HG02840 (cell line): Measurements from ENCODE around the gene B3GNT8.
"Not testable (repeated sequence)": the region's sequence is repeated elsewhere in the genome, so short reads cannot be mapped to it uniquely, and the experiment has no call there.

ENCODE experiments used
- ATAC-seq: cut with Tn5 transposase; IDR thresholded peaks from one replicate; pipeline ENCODE4 v1.9.1; 2021; ENCODE audit warnings: mild to moderate bottlenecking, moderate library complexity, moderate number of reproducible peaks; ENCODE audit not compliant: unreplicated experiment, low FRiP score

The B3GNT8 gene

GRCh38 chr19:41426952-41427646 is at the start of gene B3GNT8:
B3GNT8 (minus strand) TSS chr19:41427374; CDS start chr19:41426778, 596 bp downstream.
- ATAC-seq, result no peak

- ATAC-seq, result no peak
Measured at GRCh38 chr19:41476583-41476982, 49.4 kb upstream of the B3GNT8 start.

GRCh38 chr19:41463257-41464256 is 36.4 kb upstream of the B3GNT8 start:
- not testable (repeated sequence) for ATAC-seq

- ATAC-seq, result no peak
Measured at GRCh38 chr19:41462497-41462896, 35.3 kb upstream of the B3GNT8 start.

DNA sequence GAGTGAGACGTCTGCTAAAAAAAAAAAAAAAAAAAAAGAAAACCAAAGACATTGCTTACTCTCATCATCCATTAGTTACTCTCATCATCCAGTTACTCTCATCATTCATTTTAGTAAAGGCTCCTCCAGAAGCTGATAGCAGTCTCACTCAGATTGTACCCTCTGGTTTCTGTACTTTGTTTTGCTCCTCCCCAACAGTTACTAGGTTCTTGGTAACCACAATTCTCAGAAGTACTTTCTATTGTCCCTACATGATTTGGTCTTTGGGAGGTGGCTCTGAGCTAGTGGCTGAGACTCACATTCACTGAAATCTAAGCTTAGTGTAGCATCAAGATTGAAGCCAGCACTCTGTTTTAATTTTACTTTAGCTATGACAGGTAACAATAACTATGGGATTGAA is 30.1 kb upstream of the B3GNT8 start:
- no peak for ATAC-seq

GRCh38 chr19:41456342-41456918 is 29.3 kb upstream of the B3GNT8 start:
- no peak for ATAC-seq

- ATAC-seq, result no peak
Measured at GRCh38 chr19:41455936-41456335, 28.8 kb upstream of the B3GNT8 start.

DNA sequence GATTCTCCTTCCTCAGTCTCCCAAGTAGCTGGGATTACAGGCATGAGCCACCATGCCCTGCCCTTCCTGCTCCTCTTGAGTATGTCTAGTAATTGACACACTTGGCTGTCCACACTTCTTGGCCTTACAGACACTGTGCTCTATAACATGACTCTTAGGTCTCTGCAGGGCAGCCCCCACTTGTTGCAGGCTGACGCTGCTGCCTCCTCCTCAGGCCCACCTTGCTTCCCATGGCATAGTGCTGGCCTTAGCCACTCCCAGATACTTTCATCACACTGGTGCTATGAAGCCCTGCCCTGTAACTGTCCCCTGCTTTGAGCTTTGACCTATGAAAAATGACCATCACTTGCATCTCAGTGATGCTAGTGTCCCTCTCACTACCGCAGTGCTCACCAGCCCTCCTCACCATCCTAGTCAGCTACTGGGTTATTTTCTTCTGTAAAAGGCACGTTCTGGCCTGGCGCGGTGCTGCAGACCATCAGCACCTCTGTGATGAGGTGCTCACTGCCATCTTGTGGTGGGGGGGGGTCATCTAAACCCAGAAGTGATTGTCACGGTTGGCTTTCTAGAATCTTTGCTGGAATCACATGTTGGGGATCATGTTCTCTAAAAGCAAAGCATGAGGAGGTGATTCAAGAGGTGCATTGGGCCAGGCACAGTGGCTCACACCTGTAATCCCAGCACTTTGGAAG is 25.6 kb upstream of the B3GNT8 start:
- ATAC-seq, result no peak

- ATAC-seq, result no peak
Measured at GRCh38 chr19:41449865-41450178, 22.6 kb upstream of the B3GNT8 start.

DNA sequence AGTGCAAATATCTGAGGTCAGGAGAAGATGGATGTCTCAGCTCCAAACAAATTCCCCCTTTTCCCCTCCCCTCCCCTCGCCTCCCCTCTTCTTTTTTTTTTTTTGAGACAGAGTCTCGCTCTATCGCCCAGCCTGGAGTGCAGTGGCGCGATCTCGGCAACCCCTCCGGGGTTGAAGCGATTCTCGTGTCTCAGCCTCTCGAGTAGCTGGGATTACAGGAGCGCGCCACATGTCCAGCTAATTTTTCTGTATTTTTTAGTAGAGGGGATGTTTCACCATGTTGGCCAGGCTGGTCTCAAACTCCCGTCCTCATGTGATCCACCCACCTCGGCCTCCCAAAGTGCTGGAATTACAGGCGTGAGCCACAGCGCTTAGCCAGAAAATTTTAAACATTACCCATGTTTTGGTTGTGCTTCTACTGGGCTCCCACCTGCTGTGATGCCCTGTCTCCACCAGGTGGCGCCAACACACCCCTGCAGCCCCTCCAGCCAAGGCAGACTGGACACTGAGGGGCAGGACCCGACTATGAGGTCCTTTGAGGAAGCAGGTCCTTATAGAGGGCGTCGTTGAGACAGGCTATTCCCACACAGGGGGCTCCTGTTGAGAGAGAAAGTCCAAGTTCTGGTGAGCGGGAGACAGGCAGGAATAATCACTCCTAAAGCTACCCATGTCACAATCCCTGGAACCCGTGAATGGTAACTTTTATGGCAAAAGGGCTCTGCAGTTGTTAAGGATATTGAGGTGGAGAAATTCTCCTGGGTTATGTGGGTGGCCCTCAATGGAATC is 22.1 kb upstream of the B3GNT8 start:
- ATAC-seq, result no peak

DNA sequence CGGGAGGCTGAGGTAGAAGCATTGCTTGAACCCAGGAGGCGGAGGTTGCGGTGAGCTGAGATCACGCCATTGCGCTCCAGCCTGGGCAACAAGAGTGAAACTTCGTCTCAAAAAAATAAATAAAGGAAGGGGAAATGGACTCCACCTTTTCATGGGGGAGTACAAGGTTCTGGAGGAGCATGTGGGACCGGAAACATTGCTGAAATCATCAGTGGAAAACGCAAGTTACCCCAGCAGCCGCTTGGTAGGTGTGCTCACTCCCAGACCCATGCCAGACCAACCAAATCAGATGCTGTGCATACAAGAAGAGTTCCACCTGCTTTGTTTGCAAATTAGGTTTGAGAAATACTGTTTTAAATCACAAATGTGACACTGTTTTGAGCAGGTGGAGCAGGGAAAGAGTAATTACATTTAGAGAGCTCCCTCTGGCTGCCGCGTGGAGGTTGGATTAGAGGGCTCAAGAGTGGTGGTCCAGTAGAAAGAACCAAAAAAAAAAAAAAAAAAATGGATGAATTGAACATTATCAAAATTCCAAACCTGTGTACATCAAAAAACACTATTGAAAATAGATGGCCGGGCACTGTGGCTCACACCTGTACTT is 20.7 kb upstream of the B3GNT8 start:
- no peak for ATAC-seq

- no peak for ATAC-seq
Measured at GRCh38 chr19:41445575-41445974, 18.4 kb upstream of the B3GNT8 start.

DNA sequence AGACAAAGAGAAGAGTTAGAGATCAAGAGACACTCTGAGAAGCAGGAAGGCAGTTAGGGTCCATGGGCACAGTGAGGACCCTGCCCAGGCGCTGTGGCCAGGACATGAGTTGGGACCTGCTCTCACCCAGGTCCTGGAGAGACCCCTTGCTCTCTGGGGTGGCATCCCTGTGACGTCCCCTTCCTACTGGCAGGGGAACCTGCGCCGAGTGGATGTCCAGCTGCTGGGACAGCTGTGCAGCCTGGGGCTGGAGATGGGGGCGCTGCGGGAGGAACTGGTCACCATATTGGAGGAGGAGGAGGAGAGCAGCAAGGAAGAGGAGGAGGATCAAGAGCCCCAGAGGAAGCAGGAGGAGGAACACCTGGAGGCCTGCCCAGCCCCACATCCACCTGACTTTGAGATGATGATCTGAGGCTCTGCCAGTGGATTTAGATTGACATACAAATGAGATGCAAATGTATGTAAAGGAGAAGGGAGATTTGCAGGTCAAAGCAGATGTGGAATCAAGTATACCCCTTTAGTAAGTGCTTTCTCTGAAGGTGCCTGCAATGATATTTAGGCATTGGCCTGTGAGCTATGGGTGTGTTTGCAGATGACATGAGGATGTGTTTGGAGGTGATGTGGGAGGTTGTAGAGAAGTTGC is 16.8 kb upstream of the B3GNT8 start:
- ATAC-seq, result no peak

GRCh38 chr19:41442473-41443355 is 15.5 kb upstream of the B3GNT8 start, which contains the start of gene ERICH4:
ERICH4 (plus strand) TSS chr19:41443156; CDS start chr19:41443170, 14 bp downstream.
- ATAC-seq, result no peak

GRCh38 chr19:41441321-41441945 is 14.3 kb upstream of the B3GNT8 start:
- ATAC-seq, result no peak

GRCh38 chr19:41439441-41440222 is 12.5 kb upstream of the B3GNT8 start, which contains the start of gene DMAC2:
DMAC2 (minus strand) TSS chr19:41439912; CDS start chr19:41439899, 13 bp downstream.
- peak; percentile 89 for ATAC-seq
